MM.1S (cell line): ENCODE measurements around the gene PFN3.

Experiments
- DNase-seq: peaks from one replicate; pipeline ENCODE4 v3.0.0-alpha.2; 2015
- H2AFZ ChIP-seq: fragments of 300-600 bp; sonication (generic); 2 replicates; pipeline ENCODE4 v1.6.0; 2016; ENCODE audit warnings: antibody characterized with exemption, low read length
- H3F3A ChIP-seq: fragments of 300-600 bp; sonication (generic); 2 replicates; pipeline ENCODE4 v1.6.1; 2016; ENCODE audit warnings: mild to moderate bottlenecking, antibody characterized with exemption, low read length, moderate library complexity, mixed read lengths; ENCODE audit not compliant: insufficient read depth
- H3K27ac ChIP-seq: fragments of 300-600 bp; sonication (generic); 2 replicates; pipeline ENCODE4 v1.5.1; 2016; ENCODE audit warnings: mild to moderate bottlenecking, low read length
- H3K27me3 ChIP-seq: fragments of 300-600 bp; sonication (generic); replicated peaks from 2 replicates; pipeline ENCODE4 v1.6.0; 2016; ENCODE audit warnings: low read length; ENCODE audit not compliant: insufficient read depth
- H3K36me3 ChIP-seq: fragments of 300-600 bp; sonication (generic); replicated peaks from 2 replicates; pipeline ENCODE4 v1.6.1; 2016; ENCODE audit warnings: mild to moderate bottlenecking, low read length, mixed read lengths; ENCODE audit not compliant: insufficient read depth
- H3K4me1 ChIP-seq: fragments of 300-600 bp; sonication (generic); 2 replicates; pipeline ENCODE4 v1.6.1; 2016; ENCODE audit warnings: low read length, mixed read lengths
- H3K4me2 ChIP-seq: fragments of 300-600 bp; sonication (generic); 2 replicates; pipeline ENCODE4 v1.6.0; 2016; ENCODE audit warnings: low read depth, low read length
- H3K4me3 ChIP-seq: fragments of 300-600 bp; sonication (generic); 2 replicates; pipeline ENCODE4 v1.5.1; 2016; ENCODE audit warnings: low read length, mixed read lengths
- H3K79me2 ChIP-seq: fragments of 300-600 bp; sonication (generic); 2 replicates; pipeline ENCODE4 v1.6.1; 2016; ENCODE audit warnings: mixed run types, low read length, mixed read lengths
- H3K9ac ChIP-seq: fragments of 300-600 bp; sonication (generic); 2 replicates; pipeline ENCODE4 v1.6.1; 2016; ENCODE audit warnings: low read length, mixed read lengths
- H3K9me2 ChIP-seq: fragments of 300-600 bp; sonication (generic); replicated peaks from 2 replicates; pipeline ENCODE4 v1.6.1; 2016; ENCODE audit warnings: mild to moderate bottlenecking, low read length, mixed read lengths; ENCODE audit not compliant: insufficient read depth
- H3K9me3 ChIP-seq: fragments of 300-600 bp; sonication (generic); replicated peaks from 2 replicates; pipeline ENCODE4 v1.6.1; 2016; ENCODE audit warnings: mild to moderate bottlenecking, low read length, mixed read lengths; ENCODE audit not compliant: insufficient read depth
- H4K20me1 ChIP-seq: fragments of 300-600 bp; sonication (generic); 2 replicates; pipeline ENCODE4 v1.6.1; 2016; ENCODE audit warnings: mild to moderate bottlenecking, low read length, moderate library complexity, mixed read lengths; ENCODE audit not compliant: insufficient read depth
- EZH2 ChIP-seq: fragments of 300-600 bp; sonication (generic); optimal IDR thresholded peaks from 2 replicates; pipeline ENCODE3; 2017; ENCODE audit warnings: low read depth, mild to moderate bottlenecking, antibody characterized with exemption, low read length, mixed read lengths
- EZH2phosphoT487 ChIP-seq: fragments of 300-600 bp; sonication (generic); IDR thresholded peaks from 2 replicates; pipeline ENCODE4 v1.6.1; 2018; ENCODE audit warnings: antibody characterized with exemption, low read length
- TF ChIP-seq, protein P1 (sequence below): fragments of 300-600 bp; sonication (generic); IDR thresholded peaks from 2 replicates; pipeline ENCODE4 v1.5.1; 2016; ENCODE audit warnings: antibody characterized with exemption, low read length, mixed read lengths

The PFN3 gene

DNA sequence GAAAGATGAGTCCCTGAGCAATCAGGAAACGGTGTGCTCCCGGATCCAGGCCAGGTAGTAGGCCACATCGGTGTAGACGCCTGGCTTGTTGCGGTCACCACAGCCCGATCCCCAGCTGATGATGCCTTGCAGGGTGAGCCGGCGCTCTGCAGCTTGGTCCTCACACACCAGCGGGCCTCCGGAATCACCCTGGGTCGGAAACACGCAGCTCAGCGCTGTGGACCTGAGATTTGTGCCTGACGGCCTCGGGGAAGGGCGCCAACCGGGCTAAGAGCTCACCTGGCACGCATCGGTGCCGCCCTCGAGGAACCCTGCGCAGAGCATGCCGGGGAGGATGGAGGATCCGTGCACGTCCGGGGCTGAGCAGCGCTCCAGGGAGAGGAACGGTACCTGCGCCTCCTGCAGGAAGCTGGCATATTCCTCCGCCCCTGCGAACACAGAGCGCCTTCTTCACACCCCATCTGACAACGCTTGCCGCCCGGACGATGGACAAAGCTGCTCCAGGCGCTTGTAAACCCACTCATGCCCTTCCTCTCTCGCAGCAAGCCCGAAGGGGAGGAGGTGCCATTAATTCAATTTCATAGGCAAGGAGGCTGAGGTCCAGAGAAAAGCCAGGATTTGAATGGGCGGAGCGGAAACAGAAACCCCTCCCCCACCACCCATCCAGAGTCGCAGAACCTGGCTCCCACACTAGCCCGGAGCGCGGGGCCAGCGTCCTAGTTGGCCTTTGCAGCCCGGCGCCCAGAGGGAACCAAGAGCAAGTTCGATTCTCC lies 2.0 kb upstream of the PFN3 start:
- DNase-seq, result no peak
- Histone ChIP-seq H3K9me3 (no peaks in the 10 kb centered on the region), H3K79me2 (no peaks in the 10 kb centered on the region), H4K20me1 (no peaks in the 10 kb centered on the region), H2AFZ (peak overlapping the region; percentile 96), H3F3A (peaks cover 9% of the 10 kb centered on the region; the same call in 1 of the 2 replicates), H3K27ac (no peak overlapping the region), H3K4me1 (peaks cover 17% of the 10 kb centered on the region), H3K4me3 (peak overlapping the region; percentile 78), H3K27me3 (peaks cover 34% of the 10 kb centered on the region), H3K36me3 (no peaks in the 10 kb centered on the region), H3K4me2 (peak overlapping the region; percentile 100), H3K9me2 (no peaks in the 10 kb centered on the region), H3K9ac (no peak overlapping the region; the same call in 1 of the 2 replicates)
- no peak for TF ChIP-seq EZH2
- TF ChIP-seq, protein P1, sequence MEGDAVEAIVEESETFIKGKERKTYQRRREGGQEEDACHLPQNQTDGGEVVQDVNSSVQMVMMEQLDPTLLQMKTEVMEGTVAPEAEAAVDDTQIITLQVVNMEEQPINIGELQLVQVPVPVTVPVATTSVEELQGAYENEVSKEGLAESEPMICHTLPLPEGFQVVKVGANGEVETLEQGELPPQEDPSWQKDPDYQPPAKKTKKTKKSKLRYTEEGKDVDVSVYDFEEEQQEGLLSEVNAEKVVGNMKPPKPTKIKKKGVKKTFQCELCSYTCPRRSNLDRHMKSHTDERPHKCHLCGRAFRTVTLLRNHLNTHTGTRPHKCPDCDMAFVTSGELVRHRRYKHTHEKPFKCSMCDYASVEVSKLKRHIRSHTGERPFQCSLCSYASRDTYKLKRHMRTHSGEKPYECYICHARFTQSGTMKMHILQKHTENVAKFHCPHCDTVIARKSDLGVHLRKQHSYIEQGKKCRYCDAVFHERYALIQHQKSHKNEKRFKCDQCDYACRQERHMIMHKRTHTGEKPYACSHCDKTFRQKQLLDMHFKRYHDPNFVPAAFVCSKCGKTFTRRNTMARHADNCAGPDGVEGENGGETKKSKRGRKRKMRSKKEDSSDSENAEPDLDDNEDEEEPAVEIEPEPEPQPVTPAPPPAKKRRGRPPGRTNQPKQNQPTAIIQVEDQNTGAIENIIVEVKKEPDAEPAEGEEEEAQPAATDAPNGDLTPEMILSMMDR, result peak; percentile 13; the same call in 1 of the 2 replicates

DNA sequence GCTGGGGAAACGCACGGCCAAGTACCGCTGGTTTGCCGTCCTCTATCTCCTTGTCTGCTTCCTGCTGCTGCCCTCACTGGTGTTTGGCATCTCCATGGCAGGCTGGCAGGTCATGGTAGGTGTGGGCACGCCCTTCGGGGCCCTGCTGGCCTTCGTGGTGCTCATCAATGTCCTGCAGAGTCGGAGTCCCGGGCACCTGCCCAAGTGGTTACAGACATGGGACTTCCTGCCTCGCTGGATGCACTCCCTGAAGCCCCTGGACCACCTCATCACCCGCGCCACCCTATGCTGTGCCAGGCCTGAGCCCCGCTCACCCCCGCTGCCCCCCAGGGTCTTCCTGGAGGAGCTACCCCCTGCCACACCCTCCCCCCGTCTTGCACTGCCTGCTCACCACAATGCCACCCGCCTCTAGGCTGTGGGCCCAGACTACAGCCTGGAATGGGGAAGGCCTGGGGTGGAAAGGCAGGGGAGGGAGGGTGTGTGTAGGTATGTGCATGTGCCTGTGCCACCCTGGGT lies 2.5 kb downstream of the PFN3 start:
- TF ChIP-seq EZH2phosphoT487 (no peak), EZH2 (no peak)
- TF ChIP-seq, protein P1, result no peak
- Histone ChIP-seq H3K4me1 (peaks cover 3% of the 10 kb centered on the region; the same call in 1 of the 2 replicates), H4K20me1 (no peaks in the 10 kb centered on the region), H3K9me3 (no peaks in the 10 kb centered on the region), H3K27ac (no peak overlapping the region), H3K27me3 (peaks cover 46% of the 10 kb centered on the region), H3K4me3 (no peak overlapping the region), H3K36me3 (no peaks in the 10 kb centered on the region), H2AFZ (no peak overlapping the region), H3K9me2 (no peaks in the 10 kb centered on the region), H3K79me2 (no peaks in the 10 kb centered on the region), H3F3A (peaks cover 1% of the 10 kb centered on the region; the same call in 1 of the 2 replicates), H3K9ac (no peak overlapping the region), H3K4me2 (no peak overlapping the region)
- no peak for DNase-seq

DNA sequence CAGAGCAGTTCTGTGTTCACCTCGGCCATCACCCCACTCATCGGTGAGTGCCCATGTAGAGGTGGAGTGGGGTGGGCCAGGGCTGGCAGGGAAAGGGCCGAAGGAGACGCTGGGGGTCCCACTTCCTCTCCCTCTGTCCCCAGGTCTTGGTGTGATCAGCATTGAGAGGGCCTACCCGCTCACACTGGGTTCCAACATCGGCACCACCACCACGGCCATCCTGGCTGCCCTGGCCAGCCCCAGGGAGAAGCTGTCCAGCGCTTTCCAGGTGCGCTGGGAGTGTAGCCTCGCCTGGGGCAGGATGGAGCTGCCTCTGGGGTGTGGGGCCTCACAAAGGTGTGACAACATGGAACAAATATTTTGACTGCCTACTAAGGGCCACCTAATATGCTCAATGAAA lies 3.7 kb downstream of the PFN3 start:
- Histone ChIP-seq H3K36me3 (no peaks in the 10 kb centered on the region), H3K4me1 (no peaks in the 10 kb centered on the region), H3K79me2 (no peaks in the 10 kb centered on the region), H3K9me2 (no peaks in the 10 kb centered on the region), H3F3A (no peaks in the 10 kb centered on the region), H3K9ac (no peak overlapping the region), H3K4me2 (no peak overlapping the region), H2AFZ (no peak overlapping the region), H4K20me1 (no peaks in the 10 kb centered on the region), H3K4me3 (no peak overlapping the region), H3K27me3 (peaks cover 35% of the 10 kb centered on the region), H3K9me3 (no peaks in the 10 kb centered on the region), H3K27ac (no peak overlapping the region)
- TF ChIP-seq EZH2, result no peak
- DNase-seq, result no peak

DNA sequence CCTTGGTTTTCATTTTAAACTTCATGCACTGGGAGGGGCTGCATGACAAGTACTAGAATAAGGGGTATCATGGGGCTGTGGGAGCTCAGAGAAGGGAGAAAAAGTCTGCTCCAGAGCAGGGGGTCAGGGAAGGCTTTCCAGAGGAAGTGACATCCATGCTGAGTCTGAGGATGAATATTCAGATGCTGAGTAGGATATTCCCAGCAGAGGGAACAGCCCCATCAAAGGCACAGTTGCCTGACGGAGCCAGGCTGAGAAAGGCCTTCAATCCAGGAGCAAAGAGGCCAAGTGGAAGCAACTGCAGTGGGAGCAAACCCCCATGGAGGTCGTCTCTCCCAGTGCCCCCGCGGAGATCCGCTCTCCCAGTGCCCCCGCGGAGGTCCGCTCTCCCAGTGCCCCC lies 4.4 kb downstream of the PFN3 start:
- H4K20me1 ChIP-seq, result no peaks in the 10 kb centered on the region
- H3K4me2 ChIP-seq, result no peak overlapping the region
- H3K79me2 ChIP-seq, result no peaks in the 10 kb centered on the region
- H3K27ac ChIP-seq, result no peak overlapping the region
- H3K4me3 ChIP-seq, result no peak overlapping the region
- no peak for DNase-seq
- no peaks in the 10 kb centered on the region for H3K4me1 ChIP-seq
- no peaks in the 10 kb centered on the region for H3K36me3 ChIP-seq
- H3K9me3 ChIP-seq, result no peaks in the 10 kb centered on the region
- H3K9ac ChIP-seq, result no peak overlapping the region
- H2AFZ ChIP-seq, result no peak overlapping the region
- H3K9me2 ChIP-seq, result no peaks in the 10 kb centered on the region
- TF ChIP-seq, protein P1, result no peak
- no peak for TF ChIP-seq EZH2phosphoT487
- no peak for TF ChIP-seq EZH2
- H3F3A ChIP-seq, result no peaks in the 10 kb centered on the region
- peaks cover 27% of the 10 kb centered on the region for H3K27me3 ChIP-seq
